Stimulated activated CD4-positive, alpha-beta T cell treated with anti-CD3 and anti-CD28 coated beads, Interleukin-1b, Interleukin-23, amount 100 ng/mL, for 4 hours (primary cell): Measurements from ENCODE around the gene PPM1H.
"Not testable (repeated sequence)": the region's sequence is repeated elsewhere in the genome, so short reads cannot be mapped to it uniquely, and the experiment has no call there.

Experiments
- DNase-seq, 2 donors: peaks; one replicate each; pipeline ENCODE4 v3.0.0-alpha.2; 2020; ENCODE audit warnings: low read depth in 2 of 2

PPM1H gene

DNA sequence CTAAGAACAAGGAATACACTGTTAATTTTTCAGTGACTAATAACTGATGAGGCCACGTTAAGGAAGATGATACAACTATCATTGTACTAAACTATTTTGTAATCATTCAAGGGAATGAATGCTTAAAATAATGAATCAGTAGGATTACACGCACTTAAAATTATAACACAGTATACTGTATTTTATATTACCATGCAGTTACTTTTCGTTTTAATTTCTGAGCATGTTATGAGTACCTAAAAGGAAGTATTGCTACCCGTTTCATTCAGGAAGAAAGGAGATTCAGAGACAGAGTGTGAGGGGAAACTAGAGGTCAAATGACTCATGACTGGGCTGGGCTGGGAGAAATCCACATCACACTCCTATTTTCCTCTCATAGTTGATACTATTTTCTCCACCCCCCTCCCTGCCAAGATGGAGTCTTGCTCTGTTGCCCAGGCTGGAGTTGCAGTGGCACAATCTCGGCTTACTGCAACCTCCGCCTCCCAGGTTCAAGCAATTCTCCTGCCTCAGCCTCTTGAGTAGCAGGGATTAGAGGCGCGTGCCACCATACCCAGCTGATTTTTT is 202.0 kb downstream of the PPM1H start:
- DNase-seq, result no peak

DNA sequence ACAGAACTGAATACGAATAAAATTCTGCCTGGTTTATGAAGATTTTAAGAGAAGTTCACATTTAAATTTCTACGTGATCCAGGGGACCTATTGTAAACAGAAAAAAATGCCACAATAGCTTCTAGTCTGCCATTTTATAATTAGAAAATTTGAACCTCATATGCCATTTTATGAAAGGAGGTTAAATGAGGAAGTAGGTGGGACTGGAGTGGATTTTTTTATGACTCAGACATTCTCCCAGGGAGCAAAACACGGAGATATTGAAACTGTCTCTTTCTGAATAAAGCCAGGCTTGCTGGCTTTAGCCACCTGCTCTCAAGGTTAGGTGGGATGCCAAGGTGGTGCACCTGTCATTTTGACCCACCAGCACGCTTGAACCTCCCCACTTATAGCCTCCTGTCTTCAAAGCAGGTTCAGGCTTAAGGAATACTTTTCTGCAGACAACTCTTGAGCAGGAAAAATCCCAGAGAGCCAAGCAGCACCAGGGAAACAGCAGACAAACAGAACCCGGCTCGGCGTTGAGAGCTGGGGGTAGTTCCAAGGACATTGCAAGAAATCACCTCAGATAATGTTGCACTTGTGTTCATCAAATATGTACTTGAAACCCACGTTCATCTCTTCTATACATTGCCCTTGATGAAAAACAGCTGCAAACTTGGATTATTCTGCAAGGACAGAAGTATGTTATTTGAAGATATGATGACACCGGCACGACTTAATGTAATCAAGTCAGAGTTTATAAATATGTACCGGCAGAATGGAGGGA is 203.7 kb downstream of the PPM1H start:
- no peak for DNase-seq

DNA sequence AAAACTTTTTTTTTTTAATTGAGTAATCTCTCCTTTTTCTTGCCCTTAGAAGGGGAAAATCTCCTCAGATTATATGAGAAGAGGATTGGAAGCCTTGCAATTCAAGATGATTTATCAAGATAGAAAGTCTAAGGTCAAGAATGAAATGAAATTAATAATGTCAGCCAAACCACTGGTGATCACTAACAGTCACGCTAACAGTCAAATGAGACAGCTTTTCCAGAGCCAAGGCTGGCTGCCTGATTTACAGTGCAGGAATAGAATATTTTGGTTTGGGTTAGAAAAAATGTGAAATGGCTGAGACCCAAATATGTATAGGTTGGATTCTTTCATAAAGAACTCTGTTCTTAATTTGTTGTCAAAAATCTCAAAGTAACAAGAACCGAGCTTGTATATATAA is 204.3 kb downstream of the PPM1H start:
- no peak for DNase-seq

DNA sequence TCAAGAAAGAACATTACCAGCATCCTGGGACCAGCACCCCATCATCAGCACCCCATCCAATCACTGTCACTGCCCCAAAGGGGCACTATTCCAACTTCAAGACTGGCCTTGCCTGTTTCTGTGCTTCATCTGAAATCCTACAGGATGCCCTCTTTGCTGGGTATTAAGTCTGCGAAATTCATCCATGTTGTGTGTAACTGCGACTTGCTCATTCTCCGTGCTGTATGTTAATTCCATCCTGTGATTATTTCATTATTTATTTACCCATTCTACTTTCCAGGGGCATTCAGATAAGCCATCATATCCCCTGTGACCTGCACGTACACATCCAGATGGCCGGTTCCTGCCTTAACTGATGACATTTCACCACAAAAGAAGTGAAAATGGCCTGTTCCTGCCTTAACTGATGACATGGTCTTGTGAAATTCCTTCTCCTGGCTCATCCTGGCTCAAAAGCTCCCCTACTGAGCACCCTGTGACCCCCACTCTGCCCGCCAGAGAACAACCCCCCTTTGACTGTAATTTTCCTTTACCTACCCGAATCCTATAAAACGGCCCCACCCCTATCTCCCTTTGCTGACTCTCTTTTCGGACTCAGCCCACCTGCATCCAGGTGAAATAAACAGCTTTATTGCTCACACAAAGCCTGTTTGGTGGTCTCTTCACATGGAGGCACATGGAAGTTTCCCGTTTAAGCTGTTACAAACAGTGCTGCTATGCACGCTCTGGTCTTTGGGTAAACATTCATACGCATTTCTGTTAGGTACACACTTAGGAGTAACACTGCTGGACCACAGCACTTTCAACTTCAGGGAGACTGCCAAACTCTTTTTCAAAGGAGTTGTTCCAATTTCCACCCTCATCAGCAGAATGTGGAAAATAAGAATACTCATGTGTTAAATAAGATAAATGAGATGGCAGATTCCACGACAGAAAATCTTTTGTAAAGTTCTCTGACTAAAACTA is 205.1 kb downstream of the PPM1H start:
- DNase-seq, result not testable (repeated sequence)

DNA sequence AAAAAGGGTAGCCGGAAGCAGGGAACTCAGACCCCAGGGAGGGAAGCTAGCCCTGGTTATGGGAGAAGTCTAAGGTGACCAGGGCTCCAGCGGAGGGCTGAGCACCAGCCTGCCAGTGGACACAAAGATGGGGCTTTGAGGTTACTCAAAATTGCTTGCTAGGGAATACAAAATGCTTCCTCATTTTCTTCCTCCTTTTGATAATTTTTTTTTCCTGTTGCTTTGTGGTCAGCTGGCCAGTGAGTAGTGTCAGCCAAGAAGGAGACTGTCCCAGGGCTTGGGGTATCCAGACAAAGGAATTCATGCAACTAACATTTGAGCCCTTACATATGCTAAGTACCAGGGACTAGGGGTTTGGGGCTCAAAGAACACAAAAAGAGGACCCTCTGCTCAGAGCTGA is 206.2 kb downstream of the PPM1H start:
- no peak for DNase-seq

DNA sequence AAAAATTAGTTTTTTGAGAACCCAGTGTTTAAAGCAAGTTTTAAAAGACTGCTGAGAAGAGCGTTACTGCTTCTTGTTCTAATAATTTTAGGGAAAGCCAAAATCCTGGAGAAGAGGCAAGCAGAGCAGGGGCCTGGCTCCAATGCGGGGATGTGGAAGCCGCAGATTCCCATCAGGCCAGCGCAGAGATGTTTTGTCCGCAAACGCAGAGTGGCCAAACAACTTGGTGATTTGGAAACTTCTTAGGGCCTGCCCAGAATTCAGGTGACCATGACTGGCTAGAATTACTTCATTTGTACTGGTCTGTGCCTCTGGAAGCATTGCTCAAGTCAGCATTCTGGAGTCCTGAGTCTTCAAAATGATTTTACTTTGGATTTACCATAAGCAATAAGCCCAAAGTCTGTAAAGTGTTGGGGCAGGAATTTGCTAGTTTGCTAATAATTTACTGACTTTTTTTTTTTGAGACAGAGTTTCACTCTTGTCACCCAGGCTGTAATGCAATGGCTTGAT is 208.4 kb downstream of the PPM1H start:
- DNase-seq, result no peak

DNA sequence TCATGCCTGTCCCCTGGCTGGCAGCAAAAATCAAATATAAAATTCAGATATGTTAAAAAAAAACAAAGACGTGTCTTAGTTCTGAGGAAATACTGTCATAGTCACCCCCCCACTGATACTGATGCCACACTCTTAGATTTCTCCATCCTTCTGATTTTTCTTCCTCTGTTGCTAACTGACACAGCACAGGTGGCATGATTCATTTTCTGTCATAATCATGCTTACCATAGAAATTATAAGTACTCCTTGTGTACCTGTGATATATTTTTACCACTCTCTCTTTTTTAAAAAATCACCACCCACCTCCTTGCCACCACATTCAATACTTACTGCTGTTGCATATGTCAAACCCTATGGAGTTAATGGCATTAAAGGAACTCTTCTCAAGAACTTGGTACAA is 209.2 kb downstream of the PPM1H start:
- no peak for DNase-seq

DNA sequence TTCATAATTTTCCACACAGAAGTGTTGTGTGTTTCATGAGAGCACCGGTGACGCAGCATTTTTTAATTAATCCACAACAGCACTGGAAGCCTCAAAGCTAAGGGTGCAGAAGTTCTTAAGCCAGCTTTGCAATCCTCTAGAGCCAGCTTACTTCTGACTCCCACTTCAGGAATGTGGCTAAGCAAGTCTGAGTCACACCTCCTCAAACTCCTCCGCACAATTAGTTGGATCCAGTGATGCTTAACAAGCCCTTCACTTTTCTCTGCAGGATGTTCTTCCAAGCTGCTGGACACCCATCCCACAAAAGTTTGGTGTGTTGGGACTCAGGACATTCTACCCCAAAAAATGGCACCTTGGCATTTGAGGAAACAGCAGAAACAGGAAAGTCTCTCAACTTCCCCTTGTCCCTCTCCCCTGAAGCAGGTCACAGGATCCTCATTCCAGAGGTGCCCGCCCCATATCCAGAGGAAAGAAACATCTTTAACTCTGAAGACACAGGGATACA is 210.0 kb downstream of the PPM1H start:
- DNase-seq, result no peak

DNA sequence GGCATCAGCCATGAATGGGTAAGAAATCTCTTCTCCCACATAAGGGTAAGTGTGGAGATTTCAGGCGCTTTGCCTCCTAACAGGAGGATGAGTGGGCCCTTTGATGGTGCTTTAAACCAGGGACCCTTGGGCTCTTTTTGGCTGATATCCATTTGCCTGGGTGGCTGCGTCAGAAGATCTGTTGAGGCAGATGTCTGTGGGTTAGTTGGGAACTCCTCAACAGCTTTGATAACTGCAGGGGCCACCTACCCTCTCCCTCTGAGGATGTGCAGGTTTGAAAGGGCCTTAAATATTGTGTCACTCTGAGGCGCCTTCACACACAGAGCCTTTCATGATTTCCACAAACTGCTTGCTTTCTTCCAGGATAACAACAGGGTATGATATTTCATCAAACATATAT is 210.7 kb downstream of the PPM1H start:
- DNase-seq, result no peak

DNA sequence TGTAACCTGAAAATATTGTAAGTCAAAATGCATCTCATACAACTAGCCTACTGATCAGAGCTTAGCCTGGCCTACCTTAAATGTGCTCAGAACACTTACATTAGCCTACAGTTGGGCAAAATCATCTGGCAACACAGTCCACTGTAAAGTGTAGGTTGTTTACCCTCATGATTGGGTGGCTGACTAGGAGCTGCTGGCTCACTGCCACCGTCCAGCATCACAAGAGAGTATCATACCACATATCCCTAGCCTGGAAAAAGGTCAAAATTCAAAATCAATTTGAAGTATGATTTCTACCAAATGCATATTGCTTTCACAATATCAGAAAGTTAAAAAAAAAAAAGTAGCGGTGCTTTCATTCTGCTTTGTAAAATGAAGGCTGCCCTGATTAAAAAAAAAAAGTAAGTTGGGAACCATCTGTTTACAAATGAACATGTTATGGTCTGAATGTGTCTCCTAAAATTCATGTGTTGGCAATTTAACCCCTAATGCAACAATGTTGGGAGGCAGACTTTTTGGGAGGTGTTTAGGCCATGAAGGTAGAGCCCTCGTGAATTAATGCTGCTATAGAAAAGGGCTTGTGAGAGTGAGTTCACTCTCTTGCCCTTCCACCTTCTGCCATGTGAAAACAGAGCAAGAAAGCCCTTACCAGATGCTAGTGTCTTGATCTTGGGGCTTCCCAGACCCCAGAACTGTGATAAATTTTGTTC is 211.8 kb downstream of the PPM1H start:
- DNase-seq, result no peak

DNA sequence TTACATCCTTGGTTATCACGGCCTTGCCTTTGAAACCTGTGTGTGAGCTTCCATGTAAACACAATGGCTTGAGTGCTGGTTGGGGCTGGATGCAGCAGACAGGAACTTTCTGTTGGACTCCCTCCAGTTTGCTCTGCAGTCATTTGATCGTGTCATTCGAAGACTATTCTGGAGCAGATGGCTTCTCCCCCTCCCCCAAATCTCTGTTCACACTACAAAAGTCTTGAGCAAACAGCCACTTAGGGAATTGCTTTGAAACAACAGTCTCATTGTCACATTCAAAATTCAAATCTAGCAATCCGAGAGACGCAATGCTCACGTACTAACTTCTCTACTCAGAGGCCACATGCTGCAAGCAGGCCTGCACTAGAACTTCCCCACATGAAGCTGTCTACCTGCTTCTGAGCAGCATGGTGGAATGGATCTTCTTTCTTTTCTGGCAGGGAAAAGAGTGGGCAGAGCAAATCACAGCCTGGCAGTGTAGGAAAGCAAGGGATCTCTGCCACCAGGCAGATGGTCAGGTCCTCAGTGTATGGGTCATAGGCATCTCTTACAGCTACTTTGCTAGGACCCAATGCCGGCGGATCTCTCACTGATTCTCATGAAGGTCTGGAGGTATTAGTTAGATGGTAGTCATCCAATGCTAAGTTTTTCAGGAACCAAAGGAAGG is 214.2 kb downstream of the PPM1H start:
- no peak for DNase-seq

DNA sequence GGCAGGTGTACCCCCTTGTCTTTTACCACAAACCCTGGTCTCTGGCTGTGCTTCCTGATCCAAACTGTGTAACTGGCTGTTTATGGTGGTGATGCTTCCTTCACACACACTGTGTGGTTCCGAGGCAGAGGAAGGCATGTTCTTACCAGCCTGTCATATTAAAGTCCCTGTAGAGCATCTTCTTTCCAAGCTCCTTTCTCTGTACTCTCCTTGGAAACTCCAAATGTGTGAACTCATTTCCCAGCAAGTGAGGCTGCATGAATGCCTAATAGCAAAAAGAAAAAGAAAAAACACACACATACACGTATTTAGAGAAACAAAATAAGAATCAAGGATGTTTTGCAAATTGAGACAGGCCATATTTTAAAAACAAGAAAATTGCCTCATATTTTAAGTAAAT is 214.9 kb downstream of the PPM1H start:
- DNase-seq, result no peak

DNA sequence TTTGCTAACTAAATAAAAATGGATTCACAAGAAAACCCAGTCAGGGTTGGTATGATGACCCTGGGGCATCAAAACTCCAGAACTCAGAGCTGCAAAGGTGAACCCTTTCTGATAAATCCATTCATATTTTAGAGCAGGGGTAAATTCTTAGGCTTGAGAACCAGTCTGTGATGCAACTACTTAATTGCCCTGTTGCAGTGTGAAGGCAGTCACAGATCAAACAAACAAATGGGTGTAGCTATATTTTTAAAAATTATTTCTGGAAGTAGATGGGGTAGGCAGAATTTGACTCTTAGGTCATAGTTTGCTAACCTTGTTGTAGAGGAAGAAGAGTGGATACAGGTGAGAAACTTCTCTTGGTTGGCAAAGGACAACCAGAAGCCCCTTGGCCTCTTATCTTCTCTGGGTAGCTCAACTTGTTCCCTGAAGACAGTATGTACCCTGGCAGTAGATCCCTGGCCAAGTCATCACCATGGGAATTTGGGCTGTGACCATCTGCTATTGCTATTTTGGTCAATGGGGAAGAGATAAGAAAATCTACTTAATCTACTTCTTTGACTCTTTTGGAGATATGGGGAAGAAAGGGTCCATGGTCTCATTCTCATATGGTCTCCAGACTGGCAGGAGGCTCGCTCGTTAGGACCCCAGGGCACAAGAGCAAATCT is 216.1 kb downstream of the PPM1H start:
- no peak for DNase-seq

DNA sequence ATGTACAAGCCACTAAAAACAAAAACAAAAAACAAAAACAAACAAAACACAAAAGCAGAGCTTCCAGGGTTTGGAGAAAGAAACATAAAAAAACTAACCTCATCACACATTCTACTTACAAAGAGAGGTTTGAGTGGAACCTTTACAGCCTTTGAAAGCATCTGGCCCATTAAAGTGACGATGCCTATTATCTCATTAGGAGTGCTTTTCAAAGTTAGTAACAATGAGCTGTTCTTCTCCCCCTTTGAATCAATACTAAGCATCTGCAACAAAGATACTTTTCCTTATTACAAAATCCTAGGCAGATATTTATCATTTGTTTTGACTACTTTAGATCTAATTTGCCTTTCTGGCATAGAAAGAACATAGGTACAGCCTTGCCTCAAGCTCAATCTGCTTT is 217.3 kb downstream of the PPM1H start:
- no peak for DNase-seq

DNA sequence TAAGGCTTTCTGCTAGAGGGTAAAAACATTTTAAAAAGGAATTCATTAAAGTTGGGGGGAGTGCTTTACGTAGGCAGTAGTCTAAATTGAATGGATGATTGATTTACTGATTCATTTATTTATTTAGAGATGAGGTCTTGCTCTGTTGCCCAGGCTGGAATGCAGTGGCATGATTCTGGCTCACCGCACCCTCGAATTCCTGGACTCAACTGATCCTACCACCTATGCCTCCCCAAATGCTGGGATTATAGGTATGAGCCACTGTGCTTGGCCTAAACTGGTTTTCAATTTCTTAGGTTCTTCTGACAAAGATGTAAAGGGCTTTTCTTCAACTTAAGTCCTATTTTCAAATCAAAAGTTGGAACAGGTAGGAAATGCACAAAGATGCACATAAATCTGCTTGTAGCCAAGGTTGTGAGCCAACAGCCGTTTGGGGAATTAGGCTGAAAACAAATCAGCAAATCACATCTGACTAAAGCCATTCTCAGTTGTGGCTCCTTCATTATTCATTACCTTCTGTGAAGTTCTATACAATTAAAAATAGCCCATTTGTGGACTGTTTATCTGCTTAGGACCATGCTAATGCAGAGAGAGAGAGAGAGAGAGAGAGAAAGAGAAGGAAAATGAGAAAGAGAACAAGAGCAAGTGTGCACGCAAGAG is 218.0 kb downstream of the PPM1H start:
- no peak for DNase-seq

DNA sequence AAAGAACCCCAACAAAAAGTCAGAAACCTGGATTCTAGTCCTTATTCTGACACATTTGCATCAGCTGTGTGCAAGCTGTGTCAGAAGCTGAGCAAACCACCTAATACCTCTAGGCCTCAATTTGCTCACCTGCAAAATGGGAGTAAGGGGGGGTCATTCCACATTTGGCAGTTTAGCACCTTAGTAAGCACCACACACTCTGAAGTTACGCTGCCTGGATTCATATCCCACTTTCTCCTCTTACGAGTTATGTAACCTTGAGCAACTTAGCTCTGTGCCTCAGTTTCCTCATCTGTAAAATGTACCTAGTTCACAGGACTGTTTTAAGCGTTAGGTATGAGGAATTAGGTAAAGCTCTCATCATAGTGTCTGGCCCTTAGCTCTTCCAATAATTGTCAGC is 218.9 kb downstream of the PPM1H start:
- DNase-seq, result no peak

DNA sequence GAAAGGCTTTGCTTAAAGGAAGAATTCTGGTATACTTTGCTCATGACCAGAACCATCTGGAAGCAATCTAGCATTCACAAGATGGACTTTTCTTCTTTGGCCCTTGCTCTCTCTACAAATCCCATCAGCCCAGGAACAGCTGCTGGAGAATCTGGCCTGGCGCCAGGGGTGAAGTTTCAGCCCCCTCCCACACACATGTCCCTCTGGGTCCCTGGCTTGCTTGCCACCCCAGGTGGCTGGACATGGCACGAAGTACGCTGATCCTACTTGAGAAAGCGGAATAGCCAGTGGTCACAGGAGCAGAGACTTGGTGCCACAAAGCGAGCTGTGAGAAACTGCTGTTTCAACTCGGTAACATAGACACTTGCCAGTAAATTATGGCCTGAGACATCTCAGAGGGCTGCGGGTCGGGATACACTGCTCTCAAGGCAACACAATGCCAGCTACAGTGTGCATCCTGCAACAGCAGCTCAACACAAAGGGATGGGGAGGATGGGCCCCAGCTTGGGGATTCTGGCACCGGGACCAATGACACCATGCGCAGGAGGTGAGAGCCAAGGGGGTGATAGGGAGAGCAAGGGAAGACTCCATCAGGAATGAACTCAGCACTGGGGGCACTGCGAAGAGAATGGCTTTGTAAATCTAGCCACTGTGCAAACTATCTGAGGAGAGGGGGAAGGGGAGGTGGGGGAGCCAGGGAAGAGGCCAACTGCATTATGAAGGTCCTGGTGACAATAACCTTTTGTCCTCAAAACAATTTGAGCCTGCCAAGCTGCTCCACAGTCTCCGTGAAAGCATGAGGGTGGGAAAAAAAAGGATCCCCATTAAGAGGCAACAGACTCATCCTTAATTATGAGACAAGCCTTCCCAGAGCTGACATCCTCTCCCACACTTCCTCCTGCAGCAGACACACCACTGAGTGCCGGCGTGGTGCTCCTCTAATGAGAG is 219.9 kb downstream of the PPM1H start:
- no peak for DNase-seq

DNA sequence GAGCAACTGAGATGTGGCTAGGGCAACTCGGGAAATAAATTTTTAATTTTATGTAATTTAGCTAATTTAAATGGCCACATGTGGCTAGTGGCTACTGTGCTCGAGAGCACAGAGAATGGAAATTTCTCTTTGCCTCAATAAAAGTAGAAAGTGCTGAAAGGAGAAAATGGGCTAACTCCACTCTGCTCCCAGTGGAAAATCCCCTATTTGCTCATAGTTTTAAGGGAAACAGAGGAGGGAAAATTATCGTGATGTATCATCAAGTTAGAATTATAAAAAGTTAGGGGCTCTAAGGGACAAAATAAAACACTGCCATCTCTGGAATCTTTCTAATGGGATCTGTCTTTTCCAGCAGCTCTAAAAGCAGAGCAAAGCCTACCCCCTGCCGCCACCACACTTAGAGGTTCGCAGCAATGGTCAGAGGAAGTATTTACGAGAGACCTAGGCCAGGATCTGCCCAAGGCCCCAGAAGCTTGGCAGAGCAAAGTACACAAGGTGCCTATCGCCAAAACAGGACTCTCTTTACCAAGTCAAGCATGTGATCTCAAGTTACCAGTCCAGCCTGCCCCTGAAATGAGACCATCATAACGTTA is 220.7 kb downstream of the PPM1H start:
- DNase-seq, result no peak
